GM12878 (cell line): ENCODE results near the gene PARK7. TPM values are rescaled to one million over a fixed set of nuclear protein-coding genes. Genes with fewer than 3 reads are reported as not detected.

Experiments used
- ATAC-seq: fragments of 200-7000 bp; cut with Tn5 transposase; 3 replicates; pipeline ENCODE4 v1.9.1; 2020; ENCODE audit warnings: mild to moderate bottlenecking, moderate library complexity
- BruUV-seq: library from RNA; stranded (reverse); fragments of 400-500 nt; replicated peaks from 2 replicates; lab custom pipeline; 2021; lab: Mats Ljungman, UMichigan
- CTCF ChIA-PET: fragments of 300-600 bp; sonication (Branson Sonifier 250); formaldehyde crosslinking; extraction: SDS; loops from one replicate; lab custom pipeline; 2021; ENCODE audit warnings: inconsistent platforms; lab: Yijun Ruan, JAX
- POLR2A ChIA-PET: fragments of 350-600 bp; formaldehyde crosslinking; extraction: SDS; loops from one replicate; lab custom pipeline; 2021; ENCODE audit warnings: inconsistent platforms; lab: Charles Lee
- RAD21 ChIA-PET: fragments of 300-600 bp; sonication (Branson Sonifier 250); formaldehyde crosslinking; loops from one replicate; lab custom pipeline; 2023; ENCODE audit warnings: antibody characterized with exemption; ENCODE audit not compliant: unreplicated experiment; lab: Charles Lee
- SMC1A ChIA-PET: fragments of 300-600 bp; sonication (Branson Sonifier 250); formaldehyde crosslinking; loops from one replicate; lab custom pipeline; 2023; ENCODE audit not compliant: unreplicated experiment, uncharacterized antibody; lab: Charles Lee
- DNase-seq: peaks from one replicate; pipeline ENCODE4 v3.0.0-alpha.2; 2011; ENCODE audit warnings: low read depth, low spot score
- FAIRE-seq: peaks from 3 replicates; lab custom pipeline; 2011; peaks lifted over from hg19 to GRCh38; lab: Jason Lieb, UNC
- H2AFZ ChIP-seq: 2 replicates; pipeline ENCODE4 v1.6.0; 2011; ENCODE audit warnings: low read depth, low read length, control low read depth; ENCODE audit not compliant: control insufficient read depth
- H3K27ac ChIP-seq: 2 replicates; pipeline ENCODE4 v1.5.1; 2011; ENCODE audit warnings: control low read depth; ENCODE audit not compliant: control insufficient read depth, insufficient read depth
- H3K27me3 ChIP-seq, 2 experiments: replicated peaks in 1 of 2; 2 replicates each; pipeline versions ENCODE4 v1.6.0 to v1.6.1; 2011; ENCODE audit warnings: low read length in 1 of 2; ENCODE audit not compliant: control insufficient read depth in 2 of 2, insufficient read depth in 2 of 2
- H3K36me3 ChIP-seq, 2 experiments: 2 replicates each; pipeline ENCODE4 v1.5.1; 2011; ENCODE audit warnings: low read length in 1 of 2; ENCODE audit not compliant: control insufficient read depth in 2 of 2, insufficient read depth in 2 of 2
- H3K4me1 ChIP-seq: 2 replicates; pipeline ENCODE4 v1.6.1; 2011; ENCODE audit warnings: mild to moderate bottlenecking, low read length, moderate library complexity, mixed read lengths; ENCODE audit not compliant: control insufficient read depth, insufficient read depth
- H3K4me2 ChIP-seq: 2 replicates; pipeline ENCODE4 v1.6.0; 2011; ENCODE audit warnings: control low read depth; ENCODE audit not compliant: control insufficient read depth, insufficient read depth
- H3K4me3 ChIP-seq: fragments of 200-600 bp; sonication (generic); 2 replicates; pipeline ENCODE4 v1.5.1; 2016
- H3K79me2 ChIP-seq: 2 replicates; pipeline ENCODE4 v1.6.0; 2011; ENCODE audit warnings: low read length; ENCODE audit not compliant: control insufficient read depth, insufficient read depth
- H3K9ac ChIP-seq: 2 replicates; pipeline ENCODE4 v1.8.0; 2011; ENCODE audit warnings: low read length, control low read depth, mixed read lengths; ENCODE audit not compliant: control insufficient read depth, insufficient read depth
- H3K9me3 ChIP-seq: replicated peaks from 3 replicates; pipeline ENCODE4 v1.5.1; 2011; ENCODE audit warnings: mild to moderate bottlenecking, low read length; ENCODE audit not compliant: control insufficient read depth, insufficient read depth
- H4K20me1 ChIP-seq: 2 replicates; pipeline ENCODE4 v1.6.0; 2011; ENCODE audit not compliant: control insufficient read depth, insufficient read depth
- ASH2L ChIP-seq: fragments of 300-600, 200-600 bp; sonication (generic); IDR thresholded peaks from 2 replicates; pipeline ENCODE4 v1.6.1; 2017; ENCODE audit warnings: low read depth, mild to moderate bottlenecking, borderline replicate concordance
- ATF7 ChIP-seq: fragments of 450-650 bp; IDR thresholded peaks from 2 replicates; pipeline ENCODE4 v1.6.1; 2016; ENCODE audit warnings: low read depth, mild to moderate bottlenecking
- CBX5 ChIP-seq: sonication (generic); IDR thresholded peaks from 2 replicates; pipeline ENCODE4 v1.6.1; 2016; ENCODE audit warnings: low read depth, moderate library complexity, mild to moderate bottlenecking, inconsistent platforms
- ETV6 ChIP-seq, 2 experiments: fragments of 450-650 bp in 1 of 2; IDR thresholded peaks in 1 of 2; conservative IDR thresholded peaks in 1 of 2; 2 replicates each; pipeline ENCODE4 v1.6.1; 2014; ENCODE audit warnings: antibody characterized with exemption in 1 of 2, borderline replicate concordance in 1 of 2, low read depth in 1 of 2, mild to moderate bottlenecking in 1 of 2, moderate library complexity in 1 of 2
- FOS ChIP-seq: IDR thresholded peaks from 3 replicates; pipeline ENCODE4 v1.6.1; 2011; ENCODE audit warnings: borderline replicate concordance; ENCODE audit not compliant: insufficient read length; ENCODE audit errors: extremely low read depth
- JUNB ChIP-seq: IDR thresholded peaks from 2 replicates; pipeline ENCODE4 v1.6.1; 2016; ENCODE audit warnings: antibody characterized with exemption, mild to moderate bottlenecking
- MXI1 ChIP-seq: fragments of 150-350 bp; IDR thresholded peaks from 2 replicates; pipeline ENCODE4 v1.6.1; 2011; ENCODE audit warnings: low read depth, mild to moderate bottlenecking, inconsistent platforms, low read length, improper control_type of control experiment
- RELA ChIP-seq: fragments of 450-650 bp; IDR thresholded peaks from 2 replicates; pipeline ENCODE4 v1.8.0; 2014; ENCODE audit warnings: borderline replicate concordance; ENCODE audit not compliant: partially characterized antibody
- SMAD5 ChIP-seq: IDR thresholded peaks from 2 replicates; pipeline ENCODE4 v1.6.1; 2016; ENCODE audit warnings: antibody characterized with exemption, low read depth
- ZNF24 ChIP-seq: fragments of 450-650 bp; IDR thresholded peaks from 2 replicates; pipeline ENCODE4 v1.6.1; 2017; ENCODE audit warnings: antibody characterized with exemption, mild to moderate bottlenecking
- ZNF274 ChIP-seq: IDR thresholded peaks from one replicate; pipeline ENCODE4 v1.8.0; 2011; ENCODE audit not compliant: insufficient read length, insufficient read depth
- ZNF592 ChIP-seq: fragments of 450-650 bp; IDR thresholded peaks from 2 replicates; pipeline ENCODE4 v1.6.1; 2017; ENCODE audit warnings: mild to moderate bottlenecking, moderate library complexity
- WGBS: methylation state at CpG from one replicate; pipeline ENCODE4 v1.1.6; 2016; ENCODE audit warnings: low lambda C conversion rate; ENCODE audit not compliant: insufficient replicate concordance, insufficient coverage; ENCODE audit errors: missing lambda C conversion rate; 5-methylcytosine and 5-hydroxymethylcytosine counted together
- in situ Hi-C: fragments of 300-500 bp; cut with MboI; formaldehyde crosslinking; loops from 9 replicates; pipeline ENCODE4 v1.14.3; 2018; ENCODE audit warnings: mixed read lengths
- intact Hi-C: fragments of 100-400 bp; cut with micrococcal nuclease; formaldehyde crosslinking; loops from one replicate; pipeline ENCODE4 v1.14.2; 2022; ENCODE audit not compliant: unreplicated experiment
- polyA plus RNA-seq, 11 experiments: library from polyadenylated mRNA; depleted of rRNA in 4 of 11; unstranded in 6 of 11; stranded (reverse) in 5 of 11; fragments of >200 nt; fragmentation: Nextera tagmentation in 4 of 11; fragmentation: Illumina TruSeq in 1 of 11; extraction: Ambion mirVana in 4 of 11; extraction: Trizol in 1 of 11; gene quantifications; 1 replicate in 1 of 11; 2 replicates in 10 of 11; pipeline versions ENCODE4 v1.2.1 to v1.2.3, GENCODE V29; 2011 to 2016; ENCODE audit warnings: inconsistent platforms in 2 of 11, missing spikeins in 2 of 11, low read depth in 1 of 11
- total RNA-seq, 4 experiments: library from RNA; depleted of rRNA in 3 of 4; stranded (reverse); fragments of >200 nt in 3 of 4; fragmentation: Illumina TruSeq in 1 of 4; extraction: Trizol in 1 of 4; gene quantifications; 2 replicates each; pipeline versions ENCODE4 v1.2.1 to v1.2.3, GENCODE V29; 2013 to 2021
- TF ChIP-seq, protein P1 (sequence below): fragments of 150-350 bp; IDR thresholded peaks from 2 replicates; pipeline ENCODE4 v1.6.1; 2014; ENCODE audit warnings: mild to moderate bottlenecking, low read depth, low read length
- TF ChIP-seq, protein P2 (sequence below): IDR thresholded peaks from 2 replicates; pipeline ENCODE4 v1.6.1; 2011; ENCODE audit warnings: mild to moderate bottlenecking, low read depth, low read length, moderate library complexity; ENCODE audit not compliant: insufficient replicate concordance

The PARK7 gene
- total and polyA plus RNA-seq, 10 of the 15 experiments (the other 5 are each of a cell fraction or from before 2014, with no cell fraction given): 267 to 1,056 (median 495) TPM

DNA sequence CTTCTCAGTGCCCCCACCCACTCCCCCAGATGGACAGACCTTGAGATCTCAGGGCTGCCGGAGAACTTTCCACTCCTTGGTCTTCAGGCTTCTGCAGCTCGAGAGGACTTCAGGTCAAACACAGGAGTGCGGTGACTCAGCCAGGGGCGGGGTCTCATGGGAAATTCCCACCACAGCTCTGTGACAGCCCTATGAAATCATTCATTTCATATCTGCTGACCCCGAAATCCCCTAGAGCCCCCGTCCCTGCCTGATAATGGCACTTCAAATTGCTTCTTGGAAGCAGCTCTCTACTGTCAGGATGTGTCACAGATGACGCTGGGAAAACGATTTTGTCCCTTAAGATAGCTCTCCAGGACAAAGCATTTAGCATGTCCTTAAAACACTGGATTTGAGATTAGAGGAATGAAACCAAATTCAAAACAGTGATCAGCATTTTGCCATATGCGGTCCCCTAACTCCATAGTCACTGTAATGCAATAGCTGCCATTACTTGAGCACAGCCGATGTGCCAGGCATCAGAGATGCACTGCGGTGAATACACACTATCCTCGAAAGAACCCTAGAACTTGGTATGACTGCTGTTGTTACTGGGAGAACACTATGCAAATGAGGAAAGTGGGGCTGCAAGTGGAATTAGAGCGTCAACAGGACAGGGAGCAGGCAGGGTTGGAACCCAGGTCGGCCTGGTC, 20.6 kb upstream of the PARK7 start, which contains the start of gene TNFRSF9:
Gene TNFRSF9, minus strand, starts transcription at position 95 of the 692 bp plus-strand sequence. CDS start 845 bp downstream, outside the sequence.
- DNase-seq (no peak), FAIRE-seq (no peak), ATAC-seq (peak; percentile 89)
- no TSS peak for BruUV-seq
- in situ Hi-C loops (no loop called here), intact Hi-C loops (no loop called here)
- H2AFZ ChIP-seq: no peak within 1 kb of the TSS
- ChIA-PET CTCF (interaction anchor here (1.4 to 1.7 kb wide), 3 partner anchors 21 to 189 kb away, joined by 3 to 7 read pairs (median 4); partner anchors contain the start of gene PARK7), POLR2A (interaction anchor here (0.6 to 2.1 kb wide), 5 partner anchors 8 to 1238 kb away, joined by 4 to 9 read pairs (median 5); partner anchors contain the start of gene PARK7), RAD21 (interaction anchor here (0.7 to 1.6 kb wide), 2 partner anchors 21 to 22 kb away, joined by 4 to 5 read pairs; partner anchors contain the start of gene PARK7), SMC1A (interaction anchor here (0.8 to 2.3 kb wide), 5 partner anchors 8 to 35 kb away, joined by 3 to 9 read pairs (median 5); partner anchors contain the start of gene PARK7)
- peak within 1 kb of the TSS; percentile 0 for H3K4me2 ChIP-seq
- peaks cover 5% of the 10 kb centered on the region; the same call in 1 of the 2 replicates for H3K4me1 ChIP-seq
- no peak within 1 kb of the TSS for H3K9ac ChIP-seq
- no peaks in the 10 kb centered on the region for H4K20me1 ChIP-seq
- no peaks in the 10 kb centered on the region for H3K79me2 ChIP-seq
- H3K27me3 ChIP-seq: peaks cover 5 to 8% of the 10 kb centered on the region in 2 experiments; a peak in 3 of 4 replicates
- WGBS: 21% methylated on average over 14 of the region's 14 CpGs
- no peaks in the 10 kb centered on the region for H3K9me3 ChIP-seq
- H3K36me3 ChIP-seq: no peaks in the 10 kb centered on the region
- H3K4me3 ChIP-seq: peak within 1 kb of the TSS; percentile 17; the same call in 1 of the 2 replicates
- H3K27ac ChIP-seq: no peak within 1 kb of the TSS
- TF ChIP-seq ZNF592: no peak
- peak; percentile 25; the same call in 1 of the 2 replicates for TF ChIP-seq ATF7
- no peak for TF ChIP-seq SMAD5
- peak; percentile 50 for TF ChIP-seq RELA
- TF ChIP-seq MXI1: no peak
- TF ChIP-seq ZNF24: no peak
- TF ChIP-seq, protein P1, sequence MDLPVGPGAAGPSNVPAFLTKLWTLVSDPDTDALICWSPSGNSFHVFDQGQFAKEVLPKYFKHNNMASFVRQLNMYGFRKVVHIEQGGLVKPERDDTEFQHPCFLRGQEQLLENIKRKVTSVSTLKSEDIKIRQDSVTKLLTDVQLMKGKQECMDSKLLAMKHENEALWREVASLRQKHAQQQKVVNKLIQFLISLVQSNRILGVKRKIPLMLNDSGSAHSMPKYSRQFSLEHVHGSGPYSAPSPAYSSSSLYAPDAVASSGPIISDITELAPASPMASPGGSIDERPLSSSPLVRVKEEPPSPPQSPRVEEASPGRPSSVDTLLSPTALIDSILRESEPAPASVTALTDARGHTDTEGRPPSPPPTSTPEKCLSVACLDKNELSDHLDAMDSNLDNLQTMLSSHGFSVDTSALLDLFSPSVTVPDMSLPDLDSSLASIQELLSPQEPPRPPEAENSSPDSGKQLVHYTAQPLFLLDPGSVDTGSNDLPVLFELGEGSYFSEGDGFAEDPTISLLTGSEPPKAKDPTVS: no peak
- no peak for TF ChIP-seq CBX5
- TF ChIP-seq ZNF274: no peak
- TF ChIP-seq ASH2L: no peak
- no peak for TF ChIP-seq FOS
- TF ChIP-seq, protein P2, sequence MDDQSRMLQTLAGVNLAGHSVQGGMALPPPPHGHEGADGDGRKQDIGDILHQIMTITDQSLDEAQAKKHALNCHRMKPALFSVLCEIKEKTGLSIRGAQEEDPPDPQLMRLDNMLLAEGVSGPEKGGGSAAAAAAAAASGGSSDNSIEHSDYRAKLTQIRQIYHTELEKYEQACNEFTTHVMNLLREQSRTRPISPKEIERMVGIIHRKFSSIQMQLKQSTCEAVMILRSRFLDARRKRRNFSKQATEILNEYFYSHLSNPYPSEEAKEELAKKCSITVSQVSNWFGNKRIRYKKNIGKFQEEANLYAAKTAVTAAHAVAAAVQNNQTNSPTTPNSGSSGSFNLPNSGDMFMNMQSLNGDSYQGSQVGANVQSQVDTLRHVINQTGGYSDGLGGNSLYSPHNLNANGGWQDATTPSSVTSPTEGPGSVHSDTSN: no peak
- TF ChIP-seq JUNB: peak; percentile 46; the same call in 1 of the 2 replicates
- no peak for TF ChIP-seq ETV6 (conservative IDR thresholded peaks at IDR 0.05 in 1 of 2, IDR thresholded peaks at IDR 0.05 in 1 of 2; ENCODE audit: borderline replicate concordance in 1 of 2, low read depth in 1 of 2)
